ENCODE results near the gene FAM131B. TPM values are rescaled to one million over a fixed set of nuclear protein-coding genes. Genes with fewer than 3 reads are reported as not detected.

The FAM131B gene
- total RNA-seq, 1 experiment from 2014 or later = 17.3 TPM

- no peak overlapping the region for H2BK120ac ChIP-seq (ENCODE audit: low read depth, low read length, poor library complexity, severe bottlenecking)
- no peaks in the 10 kb centered on the region for H3K4me1 ChIP-seq (ENCODE audit: insufficient read depth, low read length)
- H3K79me1 ChIP-seq (ENCODE audit: insufficient read depth, low read depth, low read length, poor library complexity, severe bottlenecking) = no peaks in the 10 kb centered on the region
- no peak overlapping the region for H3K27ac ChIP-seq (ENCODE audit: insufficient read length, low read depth, low read length)
- no CpG with 5 or more reads among the region's 1 CpG for WGBS (ENCODE audit: extremely low coverage, insufficient read length, low lambda C conversion rate)
- H4K5ac ChIP-seq (ENCODE audit: insufficient read length, low read depth, low read length) = no peak overlapping the region
- H3K4me1 Mint-ChIP-seq = no peaks in the 10 kb centered on the region
- H3K4me3 Mint-ChIP-seq = no peak overlapping the region
- H2BK12ac ChIP-seq (ENCODE audit: insufficient read length, low read depth, low read length) = no peak overlapping the region
- H3K14ac ChIP-seq (ENCODE audit: insufficient read depth, low read length) = no peak overlapping the region
- H3T11ph ChIP-seq (ENCODE audit: low read length) = no peak overlapping the region
- no peak overlapping the region for H3K4me2 ChIP-seq (ENCODE audit: insufficient read depth, insufficient read length, low read length)
- H3K4ac ChIP-seq (ENCODE audit: low read depth, low read length) = no peak overlapping the region
- H3K27me3 ChIP-seq (ENCODE audit: insufficient read depth, low read length) = no peaks in the 10 kb centered on the region
- no peak overlapping the region for H4K91ac ChIP-seq (ENCODE audit: insufficient read length, low read depth, low read length)
- no peaks in the 10 kb centered on the region for H3K79me2 ChIP-seq (ENCODE audit: insufficient read depth, low read length)
- no peak for TF ChIP-seq CTCF (conservative IDR thresholded peaks at IDR 0.05)
- H2BK20ac ChIP-seq (ENCODE audit: low read depth, low read length, poor library complexity, severe bottlenecking) = no peak overlapping the region
- H3K27me3 Mint-ChIP-seq (ENCODE audit: low read depth) = peaks cover 15% of the 10 kb centered on the region; the same call in 1 of the 2 replicates
- H2BK15ac ChIP-seq (ENCODE audit: low read depth, low read length) = no peak overlapping the region
- H3K23ac ChIP-seq (ENCODE audit: insufficient read length, low read depth, low read length) = no peak overlapping the region
- no peak overlapping the region for H4K8ac ChIP-seq (replicated peaks; ENCODE audit: insufficient read length, low read depth, low read length)
- no peaks in the 10 kb centered on the region for H3K23me2 ChIP-seq (ENCODE audit: insufficient read length, low read depth, low read length, poor library complexity, severe bottlenecking)
- no peak overlapping the region for H3K27ac Mint-ChIP-seq
- H3K36me3 Mint-ChIP-seq (ENCODE audit: insufficient read depth in 1 of 3, low read depth in 3 of 3) = no peaks in the 10 kb centered on the region
- H2AFZ ChIP-seq (ENCODE audit: low read length) = no peak overlapping the region
- H2BK5ac ChIP-seq (ENCODE audit: insufficient read length, low read length) = no peak overlapping the region
- no peak overlapping the region for H3K9ac ChIP-seq (ENCODE audit: extremely low read depth, insufficient read length, low read length)
- no peak overlapping the region for H3K18ac ChIP-seq (ENCODE audit: insufficient read length, low read depth, low read length)
- no peaks in the 10 kb centered on the region; a peak in 1 of 5 replicates for H3K9me3 Mint-ChIP-seq
- no peaks in the 10 kb centered on the region for H4K20me1 ChIP-seq (ENCODE audit: control insufficient read depth, insufficient read depth, insufficient read length)
- DNase-seq = no peak
- H3K9me3 ChIP-seq (ENCODE audit: control insufficient read depth, low read depth, low read length) = no peaks in the 10 kb centered on the region
- H2AK5ac ChIP-seq (ENCODE audit: insufficient read length, low read length) = no peak overlapping the region
- H3K56ac ChIP-seq (ENCODE audit: insufficient read length, low read depth, low read length) = no peak overlapping the region
These were observed 28.3 kb downstream of the FAM131B start for GRCh38 chr7:143334244-143334643.
